AG09319 (cell line): Measurements from ENCODE around the gene PCSK5.

Experiments used
- DNase-seq: peaks from one replicate; pipeline ENCODE4 v3.0.0-alpha.2; 2010; ENCODE audit warnings: low read depth; ENCODE audit errors: extremely low read depth
- CTCF ChIP-seq: IDR thresholded peaks from 2 replicates; pipeline ENCODE4 v1.5.1; 2011; ENCODE audit warnings: low read depth, mild to moderate bottlenecking, inconsistent platforms, low read length, moderate library complexity

PCSK5 gene

DNA sequence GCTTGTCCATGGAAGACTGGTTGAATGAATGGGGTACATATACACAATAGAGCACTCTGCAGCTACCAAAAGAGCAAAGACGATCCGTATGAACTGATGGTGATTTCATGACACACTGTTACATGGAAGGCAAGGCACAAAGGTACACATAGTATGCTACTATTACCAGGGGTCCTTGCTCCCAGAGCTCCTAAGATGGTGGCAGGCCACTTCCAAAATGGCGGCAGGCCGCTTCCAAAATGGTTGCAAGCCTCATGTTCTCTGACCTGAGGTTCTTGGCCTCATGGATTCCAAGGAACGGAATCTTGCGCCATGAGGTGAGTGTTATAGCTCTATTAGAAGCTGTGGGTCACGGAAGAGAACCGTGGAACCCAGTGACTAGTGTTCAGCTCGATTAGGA, 356.2 kb downstream of the PCSK5 start:
- TF ChIP-seq CTCF = no peak
- no peak for DNase-seq

GRCh38 chr9:76247426-76247825, 357.0 kb downstream of the PCSK5 start:
- TF ChIP-seq CTCF = no peak

DNA sequence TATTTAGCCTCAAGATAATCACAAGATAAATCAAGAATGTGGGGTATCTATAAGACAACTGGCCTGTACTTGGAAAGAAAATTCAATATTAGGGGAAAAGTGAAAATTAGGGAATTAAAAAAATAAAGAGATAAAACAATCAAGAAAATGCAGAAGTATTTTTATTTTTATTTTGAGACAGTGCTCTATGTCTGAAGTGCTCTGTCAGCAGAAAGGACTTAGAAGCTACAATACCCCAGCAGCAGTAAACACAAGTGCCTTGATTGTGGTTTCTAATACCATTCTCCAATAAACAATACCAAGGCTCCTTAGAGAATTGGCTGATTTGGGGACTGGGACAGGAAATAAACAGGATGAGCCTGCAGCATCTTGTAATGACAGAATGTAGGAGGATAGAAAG, 358.8 kb downstream of the PCSK5 start:
- no peak for DNase-seq
- TF ChIP-seq CTCF = no peak

More at GRCh38 chr9:76247426-76247825, 357.0 kb downstream of the PCSK5 start:
- DNase-seq = no peak

- no peak for TF ChIP-seq CTCF
- DNase-seq = peak; percentile 73
Observed at GRCh38 chr9:76255781-76256455, 365.4 kb downstream of the PCSK5 start.

GRCh38 chr9:76257311-76257710, 366.8 kb downstream of the PCSK5 start:
- DNase-seq = no peak
- no peak for TF ChIP-seq CTCF

- TF ChIP-seq CTCF = no peak
- DNase-seq = no peak
Observed at GRCh38 chr9:76266649-76267283, 376.3 kb downstream of the PCSK5 start.

DNA sequence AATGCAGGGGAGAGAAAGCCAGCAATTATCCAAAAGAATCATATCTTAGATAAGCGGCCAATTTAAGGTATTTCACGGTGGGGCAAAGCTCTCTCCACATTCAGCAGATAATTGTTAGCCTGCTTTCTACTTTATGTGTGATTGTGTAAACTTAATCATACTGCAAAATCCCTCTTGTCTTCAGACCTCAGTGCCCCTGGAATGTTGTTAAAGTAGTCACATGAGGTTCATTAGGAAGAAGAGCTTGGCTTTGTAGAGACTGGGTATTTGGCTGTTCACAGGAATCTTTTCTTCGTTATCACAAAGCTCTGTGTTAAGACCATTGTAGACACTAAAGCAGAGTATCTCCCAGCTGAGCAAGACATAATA, 376.8 kb downstream of the PCSK5 start:
- no peak for DNase-seq
- no peak for TF ChIP-seq CTCF
